Tibial nerve (tissue), 4 donors: ENCODE results near the gene ASS1.

ENCODE experiments used
- EP300 ChIP-seq, 2 donors: sonication (generic); formaldehyde crosslinking; IDR thresholded peaks; one replicate each; pipeline ENCODE4 v1.6.1; 2017; ENCODE audit warnings: antibody characterized with exemption in 2 of 2, mild to moderate bottlenecking in 1 of 2
- POLR2A ChIP-seq, 2 donors: fragments of 450-650 bp; IDR thresholded peaks; one replicate each; pipeline ENCODE4 v1.6.1; 2017; ENCODE audit warnings: antibody characterized with exemption in 2 of 2, mild to moderate bottlenecking in 2 of 2, moderate library complexity in 2 of 2
- TF ChIP-seq, protein P1 (sequence below), 5 experiments: fragments of 200-600 bp in 3 of 5; fragments of 450-650 bp in 2 of 5; sonication (generic) in 3 of 5; IDR thresholded peaks; one replicate each; pipeline ENCODE4 v1.5.1; 2016 to 2019; ENCODE audit warnings: antibody characterized with exemption in 5 of 5, mild to moderate bottlenecking in 3 of 5, moderate library complexity in 2 of 5

DNA sequence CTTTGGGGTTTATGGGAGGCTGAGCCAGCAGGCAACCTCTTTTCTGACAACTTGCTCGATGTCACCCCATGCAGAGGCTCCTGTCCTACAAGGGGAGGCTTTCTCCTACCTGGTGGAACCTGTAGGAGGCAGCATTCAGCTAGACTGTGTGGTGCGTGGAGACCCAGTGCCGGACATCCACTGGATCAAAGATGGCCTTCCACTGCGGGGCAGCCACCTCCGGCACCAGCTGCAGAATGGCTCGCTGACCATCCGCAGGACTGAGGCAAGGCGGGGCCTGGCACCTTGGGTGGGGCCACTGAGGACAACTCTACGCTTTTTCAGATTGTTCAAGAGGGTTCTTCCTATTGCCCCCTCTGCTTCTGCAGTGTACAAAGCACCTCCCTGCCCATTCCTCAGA is 36.1 kb upstream of the ASS1 start:
- TF ChIP-seq, protein P1, sequence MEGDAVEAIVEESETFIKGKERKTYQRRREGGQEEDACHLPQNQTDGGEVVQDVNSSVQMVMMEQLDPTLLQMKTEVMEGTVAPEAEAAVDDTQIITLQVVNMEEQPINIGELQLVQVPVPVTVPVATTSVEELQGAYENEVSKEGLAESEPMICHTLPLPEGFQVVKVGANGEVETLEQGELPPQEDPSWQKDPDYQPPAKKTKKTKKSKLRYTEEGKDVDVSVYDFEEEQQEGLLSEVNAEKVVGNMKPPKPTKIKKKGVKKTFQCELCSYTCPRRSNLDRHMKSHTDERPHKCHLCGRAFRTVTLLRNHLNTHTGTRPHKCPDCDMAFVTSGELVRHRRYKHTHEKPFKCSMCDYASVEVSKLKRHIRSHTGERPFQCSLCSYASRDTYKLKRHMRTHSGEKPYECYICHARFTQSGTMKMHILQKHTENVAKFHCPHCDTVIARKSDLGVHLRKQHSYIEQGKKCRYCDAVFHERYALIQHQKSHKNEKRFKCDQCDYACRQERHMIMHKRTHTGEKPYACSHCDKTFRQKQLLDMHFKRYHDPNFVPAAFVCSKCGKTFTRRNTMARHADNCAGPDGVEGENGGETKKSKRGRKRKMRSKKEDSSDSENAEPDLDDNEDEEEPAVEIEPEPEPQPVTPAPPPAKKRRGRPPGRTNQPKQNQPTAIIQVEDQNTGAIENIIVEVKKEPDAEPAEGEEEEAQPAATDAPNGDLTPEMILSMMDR (IDR thresholded peaks at IDR 0.05), result no peak
- TF ChIP-seq POLR2A (IDR thresholded peaks at IDR 0.05), result no peak
- no peak for TF ChIP-seq EP300 (IDR thresholded peaks at IDR 0.05)
